NT2/D1 (cell line): ENCODE data around the gene TMEM243.

Experiments
- DNase-seq: peaks from one replicate; pipeline ENCODE4 v3.0.0-alpha.2; 2011; ENCODE audit warnings: low read depth, low spot score
- H3K27me3 ChIP-seq: 2 replicates; pipeline ENCODE4 v1.6.0; 2011; ENCODE audit warnings: mild to moderate bottlenecking; ENCODE audit not compliant: insufficient read length, insufficient read depth
- H3K36me3 ChIP-seq: 2 replicates; pipeline ENCODE4 v1.6.1; 2011; ENCODE audit warnings: mild to moderate bottlenecking, low read length, mixed read lengths; ENCODE audit not compliant: insufficient read depth, insufficient read length
- H3K4me1 ChIP-seq: 2 replicates; pipeline ENCODE4 v1.5.1; 2011; ENCODE audit not compliant: insufficient read depth, insufficient read length
- H3K4me3 ChIP-seq: 2 replicates; pipeline ENCODE4 v1.5.1; 2011; ENCODE audit warnings: low read depth; ENCODE audit not compliant: insufficient read length
- H3K9ac ChIP-seq: 2 replicates; pipeline ENCODE4 v1.6.0; 2011; ENCODE audit warnings: low read depth; ENCODE audit not compliant: insufficient read length
- H3K9me3 ChIP-seq: 2 replicates; pipeline ENCODE4 v1.5.1; 2011; ENCODE audit warnings: mild to moderate bottlenecking, low read length; ENCODE audit not compliant: insufficient read depth
- SUZ12 ChIP-seq: IDR thresholded peaks from 2 replicates; pipeline ENCODE4 v1.6.1; 2011; ENCODE audit not compliant: insufficient read length, insufficient read depth; ENCODE audit errors: extremely low read depth
- YY1 ChIP-seq: IDR thresholded peaks from 2 replicates; pipeline ENCODE4 v1.6.1; 2011; ENCODE audit not compliant: insufficient read length, insufficient read depth
- ZNF274 ChIP-seq: IDR thresholded peaks from 2 replicates; pipeline ENCODE4 v1.6.1; 2011; ENCODE audit warnings: mild to moderate bottlenecking, low read depth, low read length

The TMEM243 gene

DNA sequence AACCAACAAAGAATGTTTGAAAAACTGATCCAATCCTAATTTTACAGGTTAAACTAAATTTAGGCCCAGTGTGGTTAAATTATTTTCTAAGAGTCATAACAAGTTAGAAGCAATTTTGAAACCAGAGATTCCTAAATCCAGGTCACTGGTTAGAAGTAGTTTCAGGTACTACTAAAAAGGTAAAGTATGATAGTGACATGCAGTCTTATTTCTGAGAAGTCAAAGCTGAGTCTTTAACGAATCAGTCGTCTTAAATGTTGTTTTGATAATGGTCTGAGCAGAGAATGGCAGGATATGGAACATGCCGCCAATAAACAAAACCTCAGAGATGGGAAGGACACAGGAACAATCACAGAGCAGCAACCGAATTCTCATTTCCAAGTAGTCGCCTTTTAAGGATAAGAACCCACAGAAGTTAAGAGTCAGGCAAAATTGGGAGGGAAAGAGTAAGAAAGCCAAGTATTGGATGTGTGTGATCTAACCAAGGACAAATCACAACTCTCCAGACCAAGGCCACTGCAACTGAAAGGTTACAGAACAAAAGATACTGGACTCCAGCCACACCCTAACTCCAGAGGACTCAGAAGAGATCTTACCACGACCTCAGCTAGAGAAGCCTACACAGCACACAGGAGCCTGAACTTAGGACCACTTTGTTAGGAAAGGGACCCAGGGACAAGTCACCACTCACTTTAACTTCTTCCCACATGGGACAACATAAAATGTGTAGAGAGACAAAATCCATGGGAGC, 19.7 kb downstream of the TMEM243 start:
- H3K27me3 ChIP-seq: no peaks in the 10 kb centered on the region
- no peak overlapping the region for H3K9ac ChIP-seq
- H3K9me3 ChIP-seq: peaks cover 22% of the 10 kb centered on the region
- DNase-seq: no peak
- no peak overlapping the region for H3K4me3 ChIP-seq
- peaks cover 67% of the 10 kb centered on the region for H3K36me3 ChIP-seq
- TF ChIP-seq SUZ12 (no peak), YY1 (no peak), ZNF274 (no peak)
- H3K4me1 ChIP-seq: no peaks in the 10 kb centered on the region

- no peaks in the 10 kb centered on the region for H3K4me1 ChIP-seq
- H3K27me3 ChIP-seq: no peaks in the 10 kb centered on the region
- TF ChIP-seq ZNF274: no peak
- TF ChIP-seq SUZ12: no peak
- TF ChIP-seq YY1: no peak
- no peak overlapping the region for H3K4me3 ChIP-seq
- peaks cover 15% of the 10 kb centered on the region for H3K9me3 ChIP-seq
- no peak overlapping the region for H3K9ac ChIP-seq
- H3K36me3 ChIP-seq: peaks cover 72% of the 10 kb centered on the region
- DNase-seq: no peak
These were observed 20.3 kb downstream of the TMEM243 start for GRCh38 chr7:87199241-87199640.

GRCh38 chr7:87193912-87194311, 25.6 kb downstream of the TMEM243 start:
- no peak for TF ChIP-seq ZNF274
- no peak for TF ChIP-seq YY1
- no peak for TF ChIP-seq SUZ12
- no peak for DNase-seq
- no peaks in the 10 kb centered on the region for H3K9me3 ChIP-seq
- H3K9ac ChIP-seq: no peak overlapping the region
- no peaks in the 10 kb centered on the region for H3K4me1 ChIP-seq
- no peaks in the 10 kb centered on the region for H3K27me3 ChIP-seq
- H3K36me3 ChIP-seq: peaks cover 90% of the 10 kb centered on the region
- H3K4me3 ChIP-seq: no peak overlapping the region

DNA sequence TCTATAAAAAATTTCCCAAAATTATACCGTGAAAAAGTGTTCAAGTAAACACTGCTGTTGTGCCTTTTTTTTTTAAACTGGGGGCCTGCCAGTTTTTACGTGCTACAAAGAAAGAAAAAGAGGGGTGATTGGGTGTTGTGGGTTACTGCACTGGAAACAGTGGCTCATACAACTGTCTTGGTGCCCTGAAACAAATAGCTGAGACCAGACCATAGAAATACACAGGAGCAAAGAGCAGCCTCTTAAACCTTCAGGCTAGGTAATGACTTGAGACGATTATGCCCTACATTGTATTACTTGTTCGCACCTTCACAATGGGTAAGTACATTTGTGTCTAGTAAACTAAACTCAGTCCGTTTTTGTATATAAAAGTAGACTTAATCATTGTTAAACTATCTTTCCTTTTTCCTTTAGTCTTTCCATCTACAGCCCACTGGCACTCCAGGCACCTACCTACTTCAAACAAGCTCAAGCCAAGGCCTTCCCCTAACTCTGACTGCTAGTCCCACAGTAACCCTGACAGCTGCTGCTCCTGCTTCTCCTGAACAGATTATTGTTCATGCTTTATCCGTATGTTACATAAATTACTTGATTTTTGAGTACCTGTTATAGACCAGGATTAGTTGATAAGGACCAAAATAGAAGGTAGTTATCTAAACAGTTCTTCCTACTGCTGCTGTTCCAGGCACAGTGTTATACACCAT, 26.6 kb downstream of the TMEM243 start:
- no peak overlapping the region for H3K4me3 ChIP-seq
- H3K27me3 ChIP-seq: no peaks in the 10 kb centered on the region
- DNase-seq: no peak
- H3K9me3 ChIP-seq: no peaks in the 10 kb centered on the region
- TF ChIP-seq YY1: no peak
- no peak for TF ChIP-seq ZNF274
- TF ChIP-seq SUZ12: no peak
- peaks cover 93% of the 10 kb centered on the region for H3K36me3 ChIP-seq
- no peaks in the 10 kb centered on the region for H3K4me1 ChIP-seq
- H3K9ac ChIP-seq: no peak overlapping the region

- H3K36me3 ChIP-seq: peaks cover 92% of the 10 kb centered on the region
- TF ChIP-seq YY1 (no peak), SUZ12 (no peak), ZNF274 (no peak)
These were observed 28.7 kb downstream of the TMEM243 start for GRCh38 chr7:87190783-87191182.

DNA sequence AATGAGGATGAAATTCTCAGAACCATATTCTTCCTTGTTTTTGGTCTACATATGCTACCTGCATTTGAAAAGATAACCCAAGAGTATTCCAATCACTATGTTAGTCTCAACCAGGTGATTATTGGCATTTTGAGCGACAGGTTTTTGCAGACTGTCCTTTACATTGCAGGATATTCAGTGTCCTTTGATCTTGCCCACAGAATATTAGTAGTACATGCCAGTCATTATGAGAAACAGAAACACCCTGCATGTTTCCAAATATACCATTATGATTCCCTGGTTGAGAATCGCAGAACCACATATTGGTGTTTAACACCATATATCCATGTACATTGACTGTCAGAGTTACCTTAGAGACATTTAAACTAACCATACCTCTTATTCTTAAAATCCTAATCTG, 30.6 kb downstream of the TMEM243 start:
- Histone ChIP-seq H3K4me1 (no peaks in the 10 kb centered on the region), H3K4me3 (no peak overlapping the region), H3K9me3 (no peaks in the 10 kb centered on the region), H3K27me3 (no peaks in the 10 kb centered on the region), H3K36me3 (peaks cover 92% of the 10 kb centered on the region), H3K9ac (no peak overlapping the region)
- TF ChIP-seq ZNF274 (no peak), SUZ12 (no peak), YY1 (no peak)
- no peak for DNase-seq

More at GRCh38 chr7:87190783-87191182, 28.7 kb downstream of the TMEM243 start:
- no peak for DNase-seq
- no peak overlapping the region for H3K4me3 ChIP-seq
- H3K9me3 ChIP-seq: no peaks in the 10 kb centered on the region
- no peaks in the 10 kb centered on the region for H3K4me1 ChIP-seq
- H3K9ac ChIP-seq: no peak overlapping the region
- no peaks in the 10 kb centered on the region for H3K27me3 ChIP-seq

DNA sequence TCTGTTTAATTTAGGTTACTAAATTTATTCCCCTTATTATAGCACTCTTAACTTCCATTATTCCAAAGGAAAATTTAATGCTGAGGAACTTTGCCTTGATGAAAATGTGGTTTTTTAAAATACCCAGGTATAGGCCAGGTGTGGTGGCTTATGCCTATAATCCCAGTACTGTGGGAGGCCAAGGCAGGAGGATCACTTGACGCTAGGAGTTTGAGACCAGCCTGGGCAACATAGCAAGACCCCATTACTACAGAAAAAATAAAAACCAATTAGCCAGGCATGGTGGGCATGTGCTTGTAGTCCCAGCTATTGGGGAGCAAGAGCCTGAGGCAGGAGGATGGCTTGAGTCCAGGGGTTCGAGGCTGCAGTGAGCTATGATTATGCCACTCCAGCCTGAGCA, 32.4 kb downstream of the TMEM243 start:
- H3K4me3 ChIP-seq: no peak overlapping the region
- TF ChIP-seq SUZ12 (no peak), ZNF274 (no peak), YY1 (no peak)
- H3K27me3 ChIP-seq: no peaks in the 10 kb centered on the region
- H3K9ac ChIP-seq: no peak overlapping the region
- DNase-seq: no peak
- peaks cover 89% of the 10 kb centered on the region for H3K36me3 ChIP-seq
- H3K4me1 ChIP-seq: no peaks in the 10 kb centered on the region
- no peaks in the 10 kb centered on the region for H3K9me3 ChIP-seq
